Muscle layer of colon (tissue), 2 donors: ENCODE data around the gene STKLD1.

ENCODE experiments used
- H3K27ac ChIP-seq: one replicate; pipeline ENCODE4 v1.7.0; 2013; ENCODE audit warnings: low read depth, mild to moderate bottlenecking, low read length, moderate library complexity
- H3K27me3 ChIP-seq, 2 donors: one replicate each; pipeline ENCODE4 v1.7.0; 2013; ENCODE audit warnings: low read length in 2 of 2, mild to moderate bottlenecking in 2 of 2; ENCODE audit not compliant: insufficient read depth in 2 of 2, control insufficient read depth in 1 of 2
- H3K36me3 ChIP-seq: one replicate; pipeline ENCODE4 v1.7.0; 2013; ENCODE audit warnings: mild to moderate bottlenecking, low read length; ENCODE audit not compliant: insufficient read depth
- H3K4me1 ChIP-seq: one replicate; pipeline ENCODE4 v1.7.0; 2013; ENCODE audit warnings: mild to moderate bottlenecking, low read length; ENCODE audit not compliant: insufficient read depth
- H3K4me3 ChIP-seq, 2 donors: one replicate each; pipeline ENCODE4 v1.7.0; 2013; ENCODE audit warnings: low read length in 2 of 2, low read depth in 1 of 2, mild to moderate bottlenecking in 1 of 2, moderate library complexity in 1 of 2
- H3K9ac ChIP-seq: one replicate; pipeline ENCODE4 v1.7.0; 2013; ENCODE audit warnings: low read length
- H3K9me3 ChIP-seq: one replicate; pipeline ENCODE4 v1.7.0; 2013; ENCODE audit warnings: mild to moderate bottlenecking, low read length
- donor health status: abdominal sarcoma.
- donor health status: Adenocarcinoma of cecum.

The STKLD1 gene

GRCh38 chr9:133346021-133346785 lies 30.0 kb upstream of the STKLD1 start:
- no peaks in the 10 kb centered on the region for H3K27me3 ChIP-seq
- H3K27ac ChIP-seq = peak overlapping the region; percentile 24
- peak overlapping the region; percentile 71 for H3K9ac ChIP-seq
- peak overlapping the region; percentile 10 to 71 for H3K4me3 ChIP-seq
- H3K36me3 ChIP-seq = peaks cover 76% of the 10 kb centered on the region
- no peaks in the 10 kb centered on the region for H3K9me3 ChIP-seq
- H3K4me1 ChIP-seq = peaks cover 29% of the 10 kb centered on the region

DNA sequence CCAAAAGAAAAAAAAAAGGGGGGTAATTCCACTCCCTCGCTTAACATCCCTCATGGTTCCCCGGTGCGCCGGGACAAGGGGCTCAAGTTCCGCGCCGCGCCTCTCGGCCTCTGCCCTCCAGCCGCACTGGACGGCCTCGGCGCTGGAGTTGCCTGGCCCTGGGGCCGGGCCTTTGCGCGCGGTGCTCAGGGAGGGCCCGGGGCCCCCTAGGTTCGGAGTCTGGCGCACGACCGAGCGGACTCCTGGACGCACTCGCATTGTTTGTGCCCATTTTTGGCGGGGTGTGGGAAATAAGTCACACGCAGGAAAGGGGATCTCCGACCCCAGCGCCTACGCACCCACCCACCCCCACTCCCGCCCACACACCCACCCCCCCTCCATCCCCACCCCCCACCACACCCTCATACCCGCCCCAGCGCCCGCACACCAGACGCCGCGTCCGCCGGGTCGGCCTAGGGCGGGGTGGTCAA lies 28.6 kb upstream of the STKLD1 start:
- no peaks in the 10 kb centered on the region for H3K9me3 ChIP-seq
- H3K4me1 ChIP-seq = peaks cover 29% of the 10 kb centered on the region
- peak overlapping the region; percentile 90 to 99 for H3K4me3 ChIP-seq
- H3K36me3 ChIP-seq = peaks cover 76% of the 10 kb centered on the region
- peak overlapping the region; percentile 71 for H3K9ac ChIP-seq
- H3K27me3 ChIP-seq = no peaks in the 10 kb centered on the region
- peak overlapping the region; percentile 93 for H3K27ac ChIP-seq

GRCh38 chr9:133347985-133348717 lies 28.0 kb upstream of the STKLD1 start, which contains the start of the genes MED22 and RPL7A:
Gene MED22, minus strand, starts transcription at chr9:133348131. Its CDS starts 1,469 bp downstream, at chr9:133346662.
Gene RPL7A, plus strand, starts transcription at chr9:133348218. Its CDS starts 26 bp downstream, at chr9:133348244.
- peak within 1 kb of the TSS; percentile 90 to 99 for H3K4me3 ChIP-seq
- H3K9ac ChIP-seq = peak within 1 kb of the TSS; percentile 97
- no peaks in the 10 kb centered on the region for H3K9me3 ChIP-seq
- H3K4me1 ChIP-seq = peaks cover 29% of the 10 kb centered on the region
- peaks cover 76% of the 10 kb centered on the region for H3K36me3 ChIP-seq
- no peaks in the 10 kb centered on the region for H3K27me3 ChIP-seq
- H3K27ac ChIP-seq = peak within 1 kb of the TSS; percentile 93

- H3K36me3 ChIP-seq = peaks cover 74% of the 10 kb centered on the region
- peak overlapping the region; percentile 90 to 99 for H3K4me3 ChIP-seq
- H3K9me3 ChIP-seq = no peaks in the 10 kb centered on the region
Measured at GRCh38 chr9:133348718-133349573, 27.2 kb upstream of the STKLD1 start.

DNA sequence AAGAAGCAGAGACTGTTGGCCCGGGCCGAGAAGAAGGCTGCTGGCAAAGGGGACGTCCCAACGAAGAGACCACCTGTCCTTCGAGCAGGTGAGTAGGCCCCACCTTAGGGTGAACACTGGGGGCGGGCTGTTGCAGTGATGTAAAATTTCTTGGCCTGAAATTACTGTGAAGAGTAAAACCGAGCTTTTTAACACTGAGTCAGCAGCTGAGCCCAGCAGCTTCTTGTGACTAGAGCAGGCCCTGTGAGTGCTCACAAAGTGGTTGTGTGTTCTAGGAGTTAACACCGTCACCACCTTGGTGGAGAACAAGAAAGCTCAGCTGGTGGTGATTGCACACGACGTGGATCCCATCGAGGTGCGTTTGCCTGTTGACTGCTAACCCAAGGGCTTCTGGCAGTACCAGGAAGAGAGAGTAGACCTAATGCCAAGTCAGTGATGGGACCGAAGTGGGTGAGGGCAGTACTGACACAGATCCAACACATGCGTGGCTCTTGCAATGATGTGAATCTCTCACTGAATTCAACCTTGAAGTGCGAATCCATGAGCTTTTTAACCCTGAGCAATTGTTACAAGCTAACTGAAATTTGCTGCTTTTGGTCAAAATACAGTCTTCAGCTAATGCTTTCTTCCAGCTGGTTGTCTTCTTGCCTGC lies 26.1 kb upstream of the STKLD1 start:
- no peaks in the 10 kb centered on the region for H3K27me3 ChIP-seq
- H3K9ac ChIP-seq = no peak overlapping the region
- H3K4me1 ChIP-seq = peaks cover 32% of the 10 kb centered on the region
- peaks cover 64% of the 10 kb centered on the region for H3K36me3 ChIP-seq
- H3K4me3 ChIP-seq = no peak overlapping the region
- no peak overlapping the region for H3K27ac ChIP-seq
- no peaks in the 10 kb centered on the region for H3K9me3 ChIP-seq

More at GRCh38 chr9:133348718-133349573, 27.2 kb upstream of the STKLD1 start:
- H3K27me3 ChIP-seq = no peaks in the 10 kb centered on the region
- peaks cover 29% of the 10 kb centered on the region for H3K4me1 ChIP-seq
- H3K9ac ChIP-seq = peak overlapping the region; percentile 97
- H3K27ac ChIP-seq = peak overlapping the region; percentile 93

GRCh38 chr9:133351526-133351907 lies 24.6 kb upstream of the STKLD1 start:
- H3K4me1 ChIP-seq = peaks cover 27% of the 10 kb centered on the region
- H3K9ac ChIP-seq = no peak overlapping the region
- H3K27ac ChIP-seq = no peak overlapping the region
- no peaks in the 10 kb centered on the region for H3K27me3 ChIP-seq
- H3K4me3 ChIP-seq = no peak overlapping the region
- peaks cover 51% of the 10 kb centered on the region for H3K36me3 ChIP-seq
- H3K9me3 ChIP-seq = no peaks in the 10 kb centered on the region

- no peak overlapping the region for H3K27ac ChIP-seq
- H3K27me3 ChIP-seq = no peaks in the 10 kb centered on the region
- peaks cover 51% of the 10 kb centered on the region for H3K36me3 ChIP-seq
- no peak overlapping the region for H3K4me3 ChIP-seq
- H3K9me3 ChIP-seq = no peaks in the 10 kb centered on the region
- H3K4me1 ChIP-seq = peaks cover 25% of the 10 kb centered on the region
- no peak overlapping the region for H3K9ac ChIP-seq
Measured at GRCh38 chr9:133351908-133352634, 24.1 kb upstream of the STKLD1 start.

DNA sequence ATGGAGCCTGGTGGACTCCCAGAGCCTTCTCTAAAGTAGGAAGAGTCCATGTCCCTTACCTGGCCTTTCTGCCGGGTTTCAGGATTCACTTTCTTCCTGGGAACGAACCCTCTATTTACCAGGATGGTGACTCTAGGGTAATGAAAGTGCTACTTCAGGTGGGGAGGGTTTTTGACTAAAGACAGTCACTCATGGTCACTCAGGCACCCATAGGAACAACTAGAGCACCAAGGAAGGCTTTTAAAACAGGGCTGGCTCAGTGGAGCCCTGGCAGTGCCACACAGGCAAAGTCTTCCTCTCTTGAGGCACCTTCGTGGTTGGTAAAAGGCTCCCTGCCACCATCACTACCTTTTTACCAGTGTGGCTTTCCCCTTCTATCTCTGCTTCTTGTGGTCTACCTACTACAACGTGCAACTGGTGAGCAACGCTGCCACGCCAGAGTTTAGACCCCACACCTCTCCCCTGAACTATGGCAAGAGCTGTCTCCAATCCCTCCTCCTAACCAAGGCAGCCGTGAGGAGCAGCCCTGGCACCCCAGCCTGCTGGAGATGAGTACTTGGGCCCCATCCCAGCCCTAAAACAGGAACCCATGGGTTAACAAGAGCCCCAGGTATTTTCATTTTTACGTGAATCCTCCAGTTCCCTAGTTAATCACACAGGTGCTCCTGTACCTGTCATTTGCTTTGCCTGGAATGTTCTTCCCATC lies 23.4 kb upstream of the STKLD1 start:
- Histone ChIP-seq H3K27ac (no peak overlapping the region), H3K9me3 (no peaks in the 10 kb centered on the region), H3K36me3 (peaks cover 51% of the 10 kb centered on the region), H3K4me3 (no peak overlapping the region), H3K27me3 (no peaks in the 10 kb centered on the region), H3K4me1 (peaks cover 32% of the 10 kb centered on the region), H3K9ac (no peak overlapping the region)

DNA sequence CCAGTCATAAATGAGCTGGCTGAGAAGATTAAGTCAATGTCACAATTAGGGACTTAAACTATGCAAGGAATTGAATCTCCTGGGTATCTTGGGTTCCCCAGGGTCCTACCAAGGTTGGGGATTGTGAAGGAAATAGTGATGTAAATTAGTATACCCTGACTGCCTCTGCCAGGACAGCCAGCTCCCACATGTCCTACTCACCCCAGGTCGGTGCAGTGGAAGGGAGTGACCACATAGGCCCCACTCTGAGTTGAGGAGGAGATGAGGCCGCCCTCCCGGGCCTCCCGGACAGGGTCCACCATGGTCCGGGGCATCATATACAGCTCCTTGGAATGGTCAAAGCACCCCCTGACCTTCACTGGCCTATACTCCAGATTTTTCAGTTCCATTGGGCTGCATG lies 22.6 kb upstream of the STKLD1 start:
- H3K27ac ChIP-seq = no peak overlapping the region
- H3K36me3 ChIP-seq = peaks cover 51% of the 10 kb centered on the region
- no peaks in the 10 kb centered on the region for H3K27me3 ChIP-seq
- H3K4me1 ChIP-seq = peaks cover 35% of the 10 kb centered on the region
- no peaks in the 10 kb centered on the region for H3K9me3 ChIP-seq
- H3K4me3 ChIP-seq = no peak overlapping the region
- no peak overlapping the region for H3K9ac ChIP-seq

DNA sequence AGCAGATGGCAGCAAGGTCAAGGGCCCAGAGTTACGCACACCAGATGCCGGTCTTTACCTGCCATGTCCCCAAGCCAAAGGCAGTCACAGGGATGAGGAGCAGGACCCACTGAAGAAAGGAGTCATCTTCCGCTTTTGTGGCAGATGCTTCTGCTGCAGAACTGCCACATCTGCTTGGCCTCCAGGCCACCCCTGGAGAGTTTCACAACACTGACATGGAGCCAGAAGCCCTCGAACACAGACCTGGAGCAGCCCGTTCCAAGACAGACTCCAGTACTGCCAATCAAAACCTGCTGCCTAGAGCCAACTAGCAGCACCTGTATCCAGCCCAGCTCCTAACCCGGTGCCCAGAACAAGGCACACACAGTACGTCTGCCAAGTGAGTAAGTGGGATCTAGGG lies 21.4 kb upstream of the STKLD1 start:
- H3K27ac ChIP-seq = no peak overlapping the region
- peaks cover 23% of the 10 kb centered on the region for H3K4me1 ChIP-seq
- no peak overlapping the region for H3K4me3 ChIP-seq
- no peak overlapping the region for H3K9ac ChIP-seq
- H3K9me3 ChIP-seq = no peaks in the 10 kb centered on the region
- H3K27me3 ChIP-seq = no peaks in the 10 kb centered on the region
- H3K36me3 ChIP-seq = peaks cover 41% of the 10 kb centered on the region
